Measurements from ENCODE around the gene EYA2.

DNA sequence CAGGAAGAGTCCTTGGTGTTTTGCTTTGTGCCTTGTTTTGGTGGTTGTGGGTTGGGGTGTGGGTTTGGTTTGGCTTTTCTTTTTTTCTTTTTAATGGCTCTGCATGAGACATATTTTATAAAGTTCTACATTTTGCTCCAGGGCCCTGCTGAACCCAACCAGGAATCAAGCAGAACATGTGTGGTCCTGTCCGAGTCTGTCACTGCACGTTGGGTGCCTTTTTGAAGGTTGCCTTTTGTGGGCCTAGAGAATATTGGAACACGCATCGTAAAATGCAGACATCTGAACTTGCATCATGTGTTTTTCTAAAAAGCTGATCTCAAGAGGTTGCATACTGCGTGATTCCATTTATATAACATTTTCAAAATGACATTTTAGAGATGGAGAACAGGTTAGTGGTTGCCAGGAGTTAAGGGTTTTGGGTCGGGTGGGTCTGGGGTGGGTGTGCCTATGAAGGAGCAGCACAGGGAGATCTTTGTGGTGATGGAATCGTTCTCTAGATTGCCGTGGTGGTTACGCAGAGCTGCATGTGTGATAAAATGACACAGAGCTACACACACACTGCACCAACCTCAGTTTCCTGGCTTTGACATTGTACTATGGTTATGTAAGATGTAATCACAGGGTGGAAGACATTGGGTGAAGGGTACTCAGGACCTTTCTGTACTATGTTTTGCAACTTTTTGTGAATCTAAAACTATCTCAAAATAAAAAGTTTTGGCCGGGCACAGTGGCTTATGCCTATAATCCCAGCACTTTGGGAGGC is 80.2 kb downstream of the EYA2 start:
- TF ChIP-seq, protein P1, sequence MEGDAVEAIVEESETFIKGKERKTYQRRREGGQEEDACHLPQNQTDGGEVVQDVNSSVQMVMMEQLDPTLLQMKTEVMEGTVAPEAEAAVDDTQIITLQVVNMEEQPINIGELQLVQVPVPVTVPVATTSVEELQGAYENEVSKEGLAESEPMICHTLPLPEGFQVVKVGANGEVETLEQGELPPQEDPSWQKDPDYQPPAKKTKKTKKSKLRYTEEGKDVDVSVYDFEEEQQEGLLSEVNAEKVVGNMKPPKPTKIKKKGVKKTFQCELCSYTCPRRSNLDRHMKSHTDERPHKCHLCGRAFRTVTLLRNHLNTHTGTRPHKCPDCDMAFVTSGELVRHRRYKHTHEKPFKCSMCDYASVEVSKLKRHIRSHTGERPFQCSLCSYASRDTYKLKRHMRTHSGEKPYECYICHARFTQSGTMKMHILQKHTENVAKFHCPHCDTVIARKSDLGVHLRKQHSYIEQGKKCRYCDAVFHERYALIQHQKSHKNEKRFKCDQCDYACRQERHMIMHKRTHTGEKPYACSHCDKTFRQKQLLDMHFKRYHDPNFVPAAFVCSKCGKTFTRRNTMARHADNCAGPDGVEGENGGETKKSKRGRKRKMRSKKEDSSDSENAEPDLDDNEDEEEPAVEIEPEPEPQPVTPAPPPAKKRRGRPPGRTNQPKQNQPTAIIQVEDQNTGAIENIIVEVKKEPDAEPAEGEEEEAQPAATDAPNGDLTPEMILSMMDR (IDR thresholded peaks at IDR 0.05 in 4 of 5, conservative IDR thresholded peaks at IDR 0.05 in 1 of 5), result no peak
- no peak for TF ChIP-seq POLR2A (IDR thresholded peaks at IDR 0.05)
